MCF 10A (cell line): Measurements from ENCODE around the gene BCCIP. TPM values are rescaled to one million over a fixed set of nuclear protein-coding genes. Genes with fewer than 3 reads are reported as not detected.

Experiments
- BruUV-seq: library from RNA; stranded (reverse); fragments of 400-500 nt; replicated peaks from 2 replicates; lab custom pipeline; 2021; lab: Mats Ljungman, UMichigan
- CTCF ChIA-PET: fragments of 300-600 bp; sonication (Branson Sonifier 250); formaldehyde crosslinking; extraction: SDS; loops from one replicate; lab custom pipeline; 2021; ENCODE audit warnings: antibody characterized with exemption, inconsistent platforms; lab: Yijun Ruan, JAX
- POLR2A ChIA-PET: fragments of 300-600, 350-650 bp; sonication (Branson Sonifier 250); formaldehyde crosslinking; extraction: SDS; loops from one replicate; lab custom pipeline; 2020; ENCODE audit warnings: antibody characterized with exemption, inconsistent platforms; lab: Yijun Ruan, JAX
- DNase-seq: peaks from one replicate; pipeline ENCODE4 v3.0.0-alpha.2; 2018; ENCODE audit not compliant: unreplicated experiment
- H3K27ac Mint-ChIP-seq: one replicate; pipeline ENCODE4 v1.8.0; 2022; ENCODE audit warnings: mild to moderate bottlenecking, low read depth, mixed read lengths; ENCODE audit not compliant: unreplicated experiment
- H3K27me3 Mint-ChIP-seq: one replicate; pipeline ENCODE4 v1.8.0; 2022; ENCODE audit warnings: mixed read lengths; ENCODE audit not compliant: insufficient read depth, unreplicated experiment
- H3K36me3 Mint-ChIP-seq: one replicate; pipeline ENCODE4 v1.8.0; 2022; ENCODE audit warnings: mild to moderate bottlenecking, moderate library complexity, mixed read lengths; ENCODE audit not compliant: insufficient read depth, unreplicated experiment
- H3K4me1 Mint-ChIP-seq: one replicate; pipeline ENCODE4 v1.8.0; 2022; ENCODE audit warnings: mixed read lengths; ENCODE audit not compliant: insufficient read depth, unreplicated experiment
- H3K4me3 Mint-ChIP-seq: one replicate; pipeline ENCODE4 v1.8.0; 2022; ENCODE audit warnings: mild to moderate bottlenecking, moderate library complexity, mixed read lengths; ENCODE audit not compliant: unreplicated experiment
- H3K9me3 Mint-ChIP-seq: one replicate; pipeline ENCODE4 v1.8.0; 2022; ENCODE audit warnings: mixed read lengths; ENCODE audit not compliant: unreplicated experiment
- intact Hi-C: fragments of 100-400 bp; cut with micrococcal nuclease; formaldehyde crosslinking; loops from 2 replicates; pipeline ENCODE4 v1.14.1; 2022
- total RNA-seq: library from RNA; stranded (reverse); gene quantifications from 2 replicates; pipeline ENCODE4 v1.2.3, GENCODE V29; 2022
- TF ChIP-seq, protein P1 (sequence below): fragments of 200-600 bp; IDR thresholded peaks from one replicate; pipeline ENCODE4 v1.8.0; 2022; ENCODE audit warnings: antibody characterized with exemption, mild to moderate bottlenecking; ENCODE audit not compliant: unreplicated experiment

The BCCIP gene
- total RNA-seq, 1 experiment from 2014 or later: 88.2 TPM

- H3K27me3 Mint-ChIP-seq: no peaks in the 10 kb centered on the region
- H3K36me3 Mint-ChIP-seq: peaks cover 34% of the 10 kb centered on the region
- no peaks in the 10 kb centered on the region for H3K4me1 Mint-ChIP-seq
- CTCF ChIA-PET: no interaction called here
- H3K9me3 Mint-ChIP-seq: no peaks in the 10 kb centered on the region
- H3K27ac Mint-ChIP-seq: no peak overlapping the region
- no peak for DNase-seq
- no peak overlapping the region for H3K4me3 Mint-ChIP-seq
- no TSS peak for BruUV-seq
- POLR2A ChIA-PET: no interaction called here
- intact Hi-C loops: no loop called here
- TF ChIP-seq, protein P1, sequence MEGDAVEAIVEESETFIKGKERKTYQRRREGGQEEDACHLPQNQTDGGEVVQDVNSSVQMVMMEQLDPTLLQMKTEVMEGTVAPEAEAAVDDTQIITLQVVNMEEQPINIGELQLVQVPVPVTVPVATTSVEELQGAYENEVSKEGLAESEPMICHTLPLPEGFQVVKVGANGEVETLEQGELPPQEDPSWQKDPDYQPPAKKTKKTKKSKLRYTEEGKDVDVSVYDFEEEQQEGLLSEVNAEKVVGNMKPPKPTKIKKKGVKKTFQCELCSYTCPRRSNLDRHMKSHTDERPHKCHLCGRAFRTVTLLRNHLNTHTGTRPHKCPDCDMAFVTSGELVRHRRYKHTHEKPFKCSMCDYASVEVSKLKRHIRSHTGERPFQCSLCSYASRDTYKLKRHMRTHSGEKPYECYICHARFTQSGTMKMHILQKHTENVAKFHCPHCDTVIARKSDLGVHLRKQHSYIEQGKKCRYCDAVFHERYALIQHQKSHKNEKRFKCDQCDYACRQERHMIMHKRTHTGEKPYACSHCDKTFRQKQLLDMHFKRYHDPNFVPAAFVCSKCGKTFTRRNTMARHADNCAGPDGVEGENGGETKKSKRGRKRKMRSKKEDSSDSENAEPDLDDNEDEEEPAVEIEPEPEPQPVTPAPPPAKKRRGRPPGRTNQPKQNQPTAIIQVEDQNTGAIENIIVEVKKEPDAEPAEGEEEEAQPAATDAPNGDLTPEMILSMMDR: no peak
These were observed 25.2 kb upstream of the BCCIP start for GRCh38 chr10:125797994-125798662.

DNA sequence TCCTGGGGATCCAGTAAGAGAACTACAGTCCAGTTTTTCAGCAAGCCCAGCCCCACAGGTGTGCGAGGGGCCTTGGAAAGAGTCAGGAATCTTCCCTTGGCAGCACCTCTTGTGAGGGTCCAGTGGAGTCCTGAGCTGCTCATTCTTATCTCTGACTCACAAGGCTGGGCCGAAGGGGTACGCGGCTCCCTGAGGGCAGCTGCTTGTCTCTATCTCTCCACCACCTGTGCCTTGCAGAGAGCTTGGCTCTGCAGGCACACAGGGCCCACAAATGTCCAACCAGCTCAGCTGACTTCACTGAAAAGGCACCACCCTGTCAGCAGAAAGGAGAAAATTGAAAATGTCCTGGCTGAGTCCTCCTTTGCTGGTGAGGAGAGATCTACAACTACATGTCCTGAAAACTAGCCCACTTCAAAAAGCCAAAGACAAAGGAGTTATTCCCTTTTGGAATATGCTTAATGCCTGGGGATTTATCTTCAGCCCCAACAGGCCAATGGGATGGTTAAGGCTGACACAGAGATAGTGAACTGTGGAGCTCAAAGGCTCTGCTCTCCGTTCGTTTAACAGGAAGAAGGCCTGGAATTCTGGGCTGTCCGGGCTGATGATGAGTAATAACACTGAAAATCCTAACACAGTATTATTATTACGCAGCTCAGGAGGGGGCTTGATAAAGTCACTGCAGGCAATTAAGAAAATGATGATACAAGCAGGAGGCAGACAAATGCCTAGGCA is 23.7 kb upstream of the BCCIP start:
- Mint-ChIP-seq H3K27me3 (no peaks in the 10 kb centered on the region), H3K36me3 (peaks cover 22% of the 10 kb centered on the region), H3K27ac (no peak overlapping the region), H3K4me3 (no peak overlapping the region), H3K9me3 (no peaks in the 10 kb centered on the region), H3K4me1 (no peaks in the 10 kb centered on the region)
- ChIA-PET POLR2A (no interaction called here), CTCF (interaction anchor here (0.5 kb wide), 1 partner anchor 737 kb away, joined by 4 read pairs; no protein-coding TSS in a partner anchor)
- no peak for DNase-seq
- no TSS peak for BruUV-seq
- TF ChIP-seq, protein P1: no peak
- intact Hi-C loops: no loop called here

GRCh38 chr10:125801574-125801973 is 21.8 kb upstream of the BCCIP start:
- ChIA-PET CTCF (no interaction called here), POLR2A (interaction anchor here (1.0 to 1.3 kb wide), 2 partner anchors 18 kb away, joined by 3 to 5 read pairs; no protein-coding TSS in a partner anchor)
- intact Hi-C loops: no loop called here
- Mint-ChIP-seq H3K27ac (no peak overlapping the region), H3K36me3 (peaks cover 35% of the 10 kb centered on the region), H3K4me1 (no peaks in the 10 kb centered on the region), H3K9me3 (no peaks in the 10 kb centered on the region), H3K27me3 (no peaks in the 10 kb centered on the region), H3K4me3 (no peak overlapping the region)
- TF ChIP-seq, protein P1: no peak
- no peak for DNase-seq
- no TSS peak for BruUV-seq

GRCh38 chr10:125802131-125802530 is 21.2 kb upstream of the BCCIP start:
- CTCF ChIA-PET: no interaction called here
- Mint-ChIP-seq H3K27me3 (no peaks in the 10 kb centered on the region), H3K4me1 (no peaks in the 10 kb centered on the region), H3K27ac (no peak overlapping the region), H3K9me3 (no peaks in the 10 kb centered on the region), H3K4me3 (no peak overlapping the region), H3K36me3 (peaks cover 37% of the 10 kb centered on the region)
- TF ChIP-seq, protein P1: no peak
- BruUV-seq: no TSS peak
- POLR2A ChIA-PET: interaction anchor here (1.0 kb wide), 1 partner anchor 18 kb away, joined by 3 read pairs; no protein-coding TSS in a partner anchor
- intact Hi-C loops: no loop called here
- DNase-seq: no peak
